Naive B cell (primary cell): ENCODE data around the gene TNRC18. TPM values are rescaled to one million over a fixed set of nuclear protein-coding genes. Genes with fewer than 3 reads are reported as not detected.
"Not testable (repeated sequence)": the region's sequence is repeated elsewhere in the genome, so short reads cannot be mapped to it uniquely, and the experiment has no call there.

Experiments used
- ATAC-seq, 2 donors: fragments of 150-1000 bp; cut with Tn5 transposase; 2 replicates each; pipeline ENCODE4 v1.10.0; 2021; ENCODE audit warnings: low read depth in 2 of 2, mild to moderate bottlenecking in 2 of 2, moderate library complexity in 2 of 2
- DNase-seq: peaks from one replicate; pipeline ENCODE4 v3.0.0; 2022
- H3K27ac Mint-ChIP-seq, 6 donors: one replicate each; pipeline ENCODE4 v1.8.0; 2020 to 2022; ENCODE audit warnings: mild to moderate bottlenecking in 6 of 6, mixed read lengths in 6 of 6, moderate library complexity in 5 of 6, inconsistent platforms in 2 of 6
- H3K27me3 Mint-ChIP-seq, 3 donors: one replicate each; pipeline ENCODE4 v1.8.0; 2021 to 2022; ENCODE audit warnings: mixed read lengths in 3 of 3, mild to moderate bottlenecking in 1 of 3
- H3K36me3 Mint-ChIP-seq, 2 donors: one replicate each; pipeline ENCODE4 v1.8.0; 2020 to 2022; ENCODE audit warnings: mixed read lengths in 2 of 2, inconsistent platforms in 1 of 2, mild to moderate bottlenecking in 1 of 2
- H3K4me1 Mint-ChIP-seq, 3 donors: one replicate each; pipeline ENCODE4 v1.8.0; 2020 to 2022; ENCODE audit warnings: mixed read lengths in 3 of 3, inconsistent platforms in 1 of 3, mild to moderate bottlenecking in 1 of 3, moderate library complexity in 1 of 3
- H3K4me3 Mint-ChIP-seq, 8 donors: one replicate each; pipeline ENCODE4 v1.8.0; 2020 to 2022; ENCODE audit warnings: mild to moderate bottlenecking in 8 of 8, mixed read lengths in 8 of 8, moderate library complexity in 8 of 8, inconsistent platforms in 2 of 8
- H3K9me3 Mint-ChIP-seq, 7 donors: one replicate each; pipeline ENCODE4 v1.8.0; 2020 to 2022; ENCODE audit warnings: mixed read lengths in 7 of 7, mild to moderate bottlenecking in 5 of 7, inconsistent platforms in 2 of 7, moderate library complexity in 1 of 7
- polyA plus RNA-seq, 6 donors: library from polyadenylated mRNA; unstranded; fragments of 300-500 nt; fragmentation: Illumina TruSeq; gene quantifications; one replicate each; pipeline ENCODE4 v1.2.3, GENCODE V29; 2021; ENCODE audit warnings: low read depth in 6 of 6

The TNRC18 gene
- polyA plus RNA-seq, 6 donors from 2014 or later, result 0.29 to 2.9 (median 2.0) TPM; not detected in 1

DNA sequence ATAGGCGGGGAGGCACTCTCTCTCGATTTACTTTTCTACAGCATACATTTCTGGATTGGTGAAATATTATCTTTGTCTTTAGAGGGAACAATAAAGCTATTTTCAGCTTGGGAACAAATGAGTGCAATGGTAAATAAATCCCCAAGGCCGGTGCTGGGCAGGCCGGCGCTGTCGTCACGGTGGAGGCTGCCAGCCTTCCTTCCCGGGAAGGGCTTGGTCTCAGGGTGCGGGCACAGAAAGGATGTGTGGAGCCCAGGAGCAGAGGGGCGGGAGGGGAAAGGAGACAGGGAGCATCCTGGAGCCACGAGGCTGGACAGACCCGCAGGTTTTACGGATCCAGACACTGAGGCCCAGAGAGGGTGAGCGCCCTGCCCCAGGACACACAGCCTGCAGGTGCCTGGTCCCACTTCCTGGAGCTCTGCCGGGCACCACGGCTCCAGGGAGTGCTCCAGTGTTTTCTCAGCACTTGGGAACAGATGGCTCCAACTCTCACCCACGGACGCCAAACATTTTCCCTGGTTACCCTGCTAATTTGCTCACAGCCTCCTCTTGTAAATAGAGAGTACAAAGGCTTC is 149.7 kb downstream of the TNRC18 start:
- not testable (repeated sequence) for H3K4me1 Mint-ChIP-seq, H3K36me3 Mint-ChIP-seq, ATAC-seq, H3K27ac Mint-ChIP-seq, DNase-seq, H3K9me3 Mint-ChIP-seq
- Mint-ChIP-seq H3K27me3 (peaks cover 3 to 37% (median 8%) of the 10 kb centered on the region in 3 donors), H3K4me3 (peak overlapping the region in 1 of 8 donors; percentile 19)

DNA sequence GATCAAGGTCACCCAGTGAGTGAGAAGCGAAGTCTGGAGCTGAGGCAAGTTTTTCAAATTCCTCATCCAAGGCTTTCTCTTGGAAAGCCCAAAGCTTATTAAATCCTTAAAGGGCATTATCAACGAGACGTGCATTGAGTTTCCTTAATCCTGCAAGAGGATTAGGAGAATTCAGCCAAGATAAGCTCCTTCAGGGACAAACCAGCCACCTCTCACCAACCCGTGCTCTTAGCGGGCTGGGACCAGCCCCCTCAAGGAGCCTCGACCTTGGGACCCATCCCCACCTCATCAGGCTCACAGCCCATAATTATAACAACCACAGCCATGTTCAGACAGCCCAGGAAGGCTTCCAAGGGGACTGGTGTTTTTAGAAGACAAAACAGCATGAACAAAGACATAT is 152.8 kb downstream of the TNRC18 start:
- no peaks in the 10 kb centered on the region for H3K9me3 Mint-ChIP-seq
- ATAC-seq (no peak), DNase-seq (no peak)
- H3K36me3 Mint-ChIP-seq, result no peaks in the 10 kb centered on the region
- no peaks in the 10 kb centered on the region for H3K4me1 Mint-ChIP-seq
- H3K4me3 Mint-ChIP-seq, result no peak overlapping the region
- H3K27me3 Mint-ChIP-seq, result peaks cover 7 to 30% (median 12%) of the 10 kb centered on the region in 3 donors
- no peak overlapping the region for H3K27ac Mint-ChIP-seq

DNA sequence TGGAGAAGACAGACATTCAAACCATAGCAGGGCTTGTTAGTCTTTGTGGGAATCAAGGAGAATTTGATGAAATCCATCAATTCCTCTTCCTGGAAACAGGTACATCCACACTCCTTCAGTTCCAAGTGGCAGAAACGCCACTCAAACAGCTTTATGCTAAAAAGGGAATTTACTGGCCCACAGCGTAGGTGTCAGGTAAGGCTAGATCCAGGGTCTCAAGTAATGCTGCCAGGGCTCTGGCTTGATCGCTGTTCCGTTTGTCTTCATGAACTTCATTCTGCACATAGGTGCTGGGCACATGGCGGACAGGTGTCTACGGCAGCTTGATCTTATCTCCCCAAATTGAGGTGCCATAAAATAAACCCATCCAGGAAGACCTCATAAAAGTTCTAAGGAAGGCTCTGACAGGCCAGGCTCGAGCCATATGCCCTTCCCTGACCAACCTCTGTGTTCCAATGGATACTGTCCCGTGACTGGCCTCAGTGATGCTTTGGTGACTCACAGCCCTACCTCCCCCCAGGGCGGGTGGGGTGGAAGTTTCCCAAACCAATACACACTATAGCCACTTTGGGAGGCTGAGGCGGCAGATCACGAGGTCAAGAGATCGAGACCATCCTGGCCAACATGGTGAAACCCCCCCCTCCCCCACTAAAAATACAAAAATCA is 153.5 kb downstream of the TNRC18 start:
- H3K4me1 Mint-ChIP-seq, H3K27ac Mint-ChIP-seq, H3K9me3 Mint-ChIP-seq, H3K4me3 Mint-ChIP-seq, H3K36me3 Mint-ChIP-seq, DNase-seq, ATAC-seq: not testable (repeated sequence)
- H3K27me3 Mint-ChIP-seq, result peaks cover 10 to 23% (median 15%) of the 10 kb centered on the region in 3 donors

DNA sequence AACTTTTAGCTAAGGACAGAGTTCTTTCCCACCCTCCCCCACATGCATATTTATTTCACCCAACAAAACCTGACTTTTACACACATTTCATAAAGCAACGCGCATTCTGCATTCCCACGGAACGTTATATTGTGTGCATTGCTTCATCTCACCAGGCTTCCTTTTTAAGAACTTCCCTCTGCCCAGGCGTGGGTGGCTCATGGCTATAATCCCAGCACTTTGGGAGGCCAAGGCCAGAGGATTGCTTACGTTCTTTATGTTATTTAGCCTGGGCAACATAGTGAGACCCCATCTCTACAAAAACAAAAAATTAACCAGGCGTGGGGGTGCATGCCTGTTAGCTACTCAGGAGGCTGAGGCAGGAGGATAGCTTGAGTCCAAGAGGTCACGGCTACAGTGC is 155.8 kb downstream of the TNRC18 start:
- ATAC-seq, H3K4me3 Mint-ChIP-seq, H3K9me3 Mint-ChIP-seq, H3K4me1 Mint-ChIP-seq, H3K36me3 Mint-ChIP-seq, DNase-seq: not testable (repeated sequence)
- H3K27me3 Mint-ChIP-seq, result peaks cover 9 to 14% (median 10%) of the 10 kb centered on the region in 3 donors
- H3K27ac Mint-ChIP-seq, result peak overlapping the region in 1 of 6 donors; percentile 32

DNA sequence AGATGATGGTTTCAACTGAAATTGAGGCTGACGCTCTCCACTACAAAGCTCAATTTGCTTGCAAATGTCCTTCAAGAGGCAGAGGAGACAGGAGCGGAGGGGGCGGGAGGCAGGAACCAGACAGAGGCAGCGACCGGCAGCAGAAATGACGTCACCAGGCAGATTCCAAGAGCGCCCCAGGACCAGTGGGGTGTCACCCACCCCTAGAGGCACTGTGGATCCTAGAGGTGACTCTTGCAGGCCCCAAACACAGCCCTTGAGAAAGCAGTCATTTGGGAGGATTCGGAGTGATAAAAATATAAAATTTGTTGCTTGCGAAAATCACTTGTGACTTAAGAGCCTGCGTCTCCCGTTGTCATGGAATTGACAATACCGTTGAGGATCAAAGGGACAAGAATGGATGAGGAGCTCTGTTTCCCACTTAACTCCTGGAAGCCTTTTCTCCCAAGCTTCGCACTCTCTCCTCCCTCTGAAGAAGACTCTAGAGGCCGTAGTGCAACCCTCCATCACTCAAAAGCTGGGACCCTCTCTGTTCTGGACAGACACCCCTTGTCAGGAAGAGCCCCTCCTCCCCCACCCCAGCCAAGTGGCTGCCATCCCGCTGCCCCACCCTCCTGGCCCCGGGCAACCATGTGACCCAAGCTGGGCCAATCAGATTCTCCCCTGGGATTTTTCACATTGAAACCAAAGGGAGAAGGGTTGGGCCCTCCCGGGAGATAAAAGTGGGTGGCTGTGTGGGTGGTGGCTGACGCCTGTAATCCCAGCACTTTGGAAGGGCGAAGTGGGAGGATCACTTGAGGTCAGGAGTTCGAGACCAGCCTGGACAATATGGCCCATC is 157.2 kb downstream of the TNRC18 start:
- Mint-ChIP-seq H3K4me3 (no peak overlapping the region), H3K27ac (no peak overlapping the region), H3K4me1 (no peaks in the 10 kb centered on the region), H3K27me3 (peaks cover 9 to 14% (median 10%) of the 10 kb centered on the region in 3 donors), H3K36me3 (no peaks in the 10 kb centered on the region), H3K9me3 (no peaks in the 10 kb centered on the region)
- no peak for DNase-seq
- no peak for ATAC-seq

DNA sequence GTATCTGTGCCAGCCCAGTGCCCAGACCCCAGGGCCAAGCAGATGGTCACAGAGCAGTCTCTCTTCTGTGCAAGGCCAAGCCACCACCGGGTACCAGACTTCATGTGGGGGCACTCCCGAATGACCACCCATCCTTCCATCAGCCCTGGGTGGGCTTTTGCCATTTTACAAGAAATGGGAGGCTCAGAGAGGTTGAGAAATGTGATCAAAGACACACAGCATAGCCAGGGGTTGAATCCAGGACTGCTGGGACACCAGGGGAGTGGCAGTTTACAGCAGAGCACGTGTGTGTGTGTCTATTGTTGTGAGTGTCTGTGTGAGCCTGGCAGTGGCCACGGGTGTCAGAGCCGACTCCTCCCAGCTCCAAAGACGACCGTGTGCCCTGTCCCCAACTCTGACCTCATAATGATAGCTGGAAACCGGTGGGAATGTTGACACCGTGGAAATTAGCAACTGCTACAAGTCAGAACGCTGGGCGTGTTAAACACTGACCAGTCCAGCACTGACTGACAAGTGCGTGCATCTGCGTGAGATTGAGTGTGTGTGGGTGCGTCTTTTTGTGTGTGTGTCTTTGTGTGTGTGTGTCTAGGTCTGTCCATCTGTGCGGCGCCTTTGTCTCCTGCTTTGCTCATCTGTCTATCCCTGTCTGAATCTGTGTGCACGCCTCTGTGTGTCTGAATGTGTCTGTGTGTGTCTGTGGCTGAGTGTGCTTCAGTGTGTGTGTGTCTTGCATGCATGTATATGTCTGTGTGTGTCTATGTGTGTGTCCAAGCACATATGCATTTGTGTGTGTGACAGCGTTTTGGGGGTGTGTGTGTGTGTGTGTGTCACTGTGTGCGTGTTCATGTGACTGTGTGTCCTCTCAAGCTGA is 158.1 kb downstream of the TNRC18 start:
- no peaks in the 10 kb centered on the region for H3K9me3 Mint-ChIP-seq
- H3K4me1 Mint-ChIP-seq, result no peaks in the 10 kb centered on the region
- no peak overlapping the region for H3K27ac Mint-ChIP-seq
- peaks cover 8 to 10% (median 9%) of the 10 kb centered on the region in 3 donors for H3K27me3 Mint-ChIP-seq
- DNase-seq (no peak), ATAC-seq (no peak)
- no peaks in the 10 kb centered on the region for H3K36me3 Mint-ChIP-seq
- no peak overlapping the region for H3K4me3 Mint-ChIP-seq

DNA sequence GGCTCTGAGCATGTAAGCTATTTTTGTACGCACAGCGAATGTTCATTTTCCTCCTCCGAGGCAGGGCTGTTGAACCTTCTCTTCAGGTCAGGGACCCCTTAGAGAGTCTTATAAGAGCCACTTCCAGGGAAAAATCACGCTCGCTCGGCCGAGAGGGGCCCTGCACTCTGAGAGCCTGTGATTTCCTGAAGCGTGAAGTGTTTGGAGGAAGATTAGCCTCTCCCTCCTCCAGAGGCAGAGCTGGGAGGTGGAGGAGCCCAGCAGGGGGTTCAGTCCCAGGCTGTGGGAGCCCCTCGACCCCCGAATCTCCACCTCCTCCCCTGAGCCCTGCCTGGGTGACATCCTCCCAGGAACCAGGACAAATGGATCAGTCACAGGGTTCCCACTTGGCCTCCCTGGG is 160.6 kb downstream of the TNRC18 start:
- not testable (repeated sequence) for H3K27me3 Mint-ChIP-seq, DNase-seq, H3K4me3 Mint-ChIP-seq, H3K27ac Mint-ChIP-seq, H3K9me3 Mint-ChIP-seq, H3K36me3 Mint-ChIP-seq, ATAC-seq, H3K4me1 Mint-ChIP-seq

DNA sequence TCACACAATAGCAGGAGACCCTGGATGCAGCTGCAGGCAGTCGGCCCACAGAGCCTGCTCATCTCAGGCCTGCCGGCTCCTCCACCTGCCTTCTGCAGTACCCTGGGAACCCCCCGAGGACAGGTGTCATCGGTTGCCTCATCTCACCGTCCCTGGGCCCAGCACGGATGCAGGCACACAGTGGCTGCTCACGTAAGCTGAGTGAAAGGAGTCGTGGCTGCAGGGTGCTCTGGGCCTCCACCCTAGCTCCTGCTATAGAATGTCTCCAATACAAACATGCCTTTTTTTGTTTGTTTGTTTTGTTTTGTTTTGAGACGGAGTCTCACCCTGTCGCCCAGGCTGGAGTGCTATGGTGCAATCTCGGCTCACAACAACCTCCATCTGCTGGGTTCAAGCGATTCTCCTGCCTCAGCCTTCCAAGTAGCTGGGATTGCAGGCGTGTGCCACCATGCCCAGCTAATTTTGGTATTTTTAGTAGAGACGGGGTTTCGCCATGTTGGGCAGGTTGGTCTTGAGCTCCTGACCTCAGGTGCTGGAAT is 163.0 kb downstream of the TNRC18 start:
- not testable (repeated sequence) for H3K4me1 Mint-ChIP-seq, H3K36me3 Mint-ChIP-seq, ATAC-seq, DNase-seq, H3K27ac Mint-ChIP-seq, H3K27me3 Mint-ChIP-seq, H3K4me3 Mint-ChIP-seq, H3K9me3 Mint-ChIP-seq

Other genes starting within 250 kb of the TNRC18 start
- 100 to 1,000 TPM in 1 of 6 donors, 10 to 100 TPM in 5; 84.6 to 104 (median 99.7) TPM for gene WIPI2, start 233.6 kb downstream of the TNRC18 start, polyA plus RNA-seq
- gene SLC29A4, start 140.9 kb downstream of the TNRC18 start, polyA plus RNA-seq, result under 1 TPM in 3 of 6 donors, not detected in 3; 0.12 to 0.19 (median 0.16) TPM
- 1 to 10 TPM in 2 of 6 donors, under 1 TPM in 3, not detected in 1; 0.32 to 1.2 (median 0.55) TPM for gene FBXL18, start 90.0 kb upstream of the TNRC18 start, polyA plus RNA-seq
- gene ACTB, start 106.8 kb upstream of the TNRC18 start, polyA plus RNA-seq, result over 10,000 TPM; 10,628 to 16,007 (median 11,568) TPM
- under 1 TPM in 5 of 6 donors, not detected in 1; 0.08 to 0.46 (median 0.13) TPM for gene FSCN1, start 169.0 kb upstream of the TNRC18 start, polyA plus RNA-seq